Endodermal cell (in vitro differentiated cells): Measurements from ENCODE around the gene FAM200B. TPM values are rescaled to one million over a fixed set of nuclear protein-coding genes. Genes with fewer than 3 reads are reported as not detected.

ENCODE experiments used
- DNase-seq: peaks from one replicate; pipeline ENCODE4 v3.0.0-alpha.2; 2017
- H3K27ac ChIP-seq: 2 replicates; pipeline ENCODE4 v1.5.1; 2013; ENCODE audit warnings: mild to moderate bottlenecking, low read depth, low read length, moderate library complexity
- H3K27me3 ChIP-seq: 2 replicates; pipeline ENCODE4 v1.6.1; 2013; ENCODE audit warnings: mild to moderate bottlenecking, low read length, moderate library complexity; ENCODE audit not compliant: insufficient read depth, control insufficient read depth, poor library complexity, severe bottlenecking
- H3K36me3 ChIP-seq: 2 replicates; pipeline ENCODE4 v1.7.0; 2013; ENCODE audit warnings: mild to moderate bottlenecking, low read length, moderate library complexity; ENCODE audit not compliant: control insufficient read depth, insufficient read depth
- H3K4me1 ChIP-seq: one replicate; pipeline ENCODE4 v1.7.0; 2013; ENCODE audit warnings: low read length; ENCODE audit not compliant: control insufficient read depth, insufficient read depth
- H3K4me3 ChIP-seq: 2 replicates; pipeline ENCODE4 v1.5.1; 2013; ENCODE audit warnings: mild to moderate bottlenecking, low read length, moderate library complexity
- H3K9ac ChIP-seq: 2 replicates; pipeline ENCODE4 v1.6.1; 2013; ENCODE audit warnings: mild to moderate bottlenecking, low read length, moderate library complexity; ENCODE audit not compliant: poor library complexity, severe bottlenecking; ENCODE audit errors: extremely low read depth
- H3K9me3 ChIP-seq: 2 replicates; pipeline ENCODE4 v1.6.1; 2013; ENCODE audit warnings: mild to moderate bottlenecking, low read length, moderate library complexity; ENCODE audit not compliant: control insufficient read depth
- H3K27ac Mint-ChIP-seq: 2 replicates; pipeline ENCODE4 v1.8.0; 2020; ENCODE audit warnings: mixed read lengths
- H3K27me3 Mint-ChIP-seq: 2 replicates; pipeline ENCODE4 v1.8.0; 2021; ENCODE audit warnings: mild to moderate bottlenecking, mixed read lengths; ENCODE audit not compliant: insufficient read depth
- H3K36me3 Mint-ChIP-seq: 2 replicates; pipeline ENCODE4 v1.8.0; 2020; ENCODE audit warnings: low read depth, mixed read lengths
- H3K4me1 Mint-ChIP-seq: 2 replicates; pipeline ENCODE4 v1.8.0; 2020; ENCODE audit warnings: mixed read lengths
- H3K4me3 Mint-ChIP-seq: 2 replicates; pipeline ENCODE4 v1.8.0; 2020; ENCODE audit warnings: mild to moderate bottlenecking, moderate library complexity, mixed read lengths
- H3K9me3 Mint-ChIP-seq: 2 replicates; pipeline ENCODE4 v1.8.0; 2020; ENCODE audit warnings: mild to moderate bottlenecking, mixed read lengths
- CTCF ChIP-seq: fragments of 200-600 bp; sonication (generic); conservative IDR thresholded peaks from 2 replicates; pipeline ENCODE4 v1.5.0; 2021; ENCODE audit warnings: antibody characterized with exemption, mild to moderate bottlenecking
- WGBS, 2 experiments: methylation state at CpG; one replicate each; pipeline versions ENCODE4 v1.1.5 to v1.1.7; 2013; ENCODE audit warnings: missing lambda C conversion rate in 2 of 2, mixed read lengths in 1 of 2; ENCODE audit not compliant: insufficient coverage in 1 of 2, insufficient read length in 1 of 2; 5-methylcytosine and 5-hydroxymethylcytosine counted together
- total RNA-seq, 2 donors: library from RNA; stranded (reverse); fragmentation: NEBNext Ultra II Directional in 1 of 2; extraction: Animal tissue kit (Norgen Biotek cat#: 25700) in 1 of 2; gene quantifications; 2 replicates in 1 of 2; 3 replicates in 1 of 2; pipeline ENCODE4 v1.2.1, GENCODE V29; 2021

The FAM200B gene
- total RNA-seq, 2 donors from 2014 or later = 18.1 to 27.8 TPM

- WGBS, 2 experiments = 88% methylated on average over 3 of the region's 3 CpGs; no CpG with 5 or more reads in 1 of the 2 experiments
- Histone ChIP-seq H3K9ac (no peak overlapping the region), H3K36me3 (no peaks in the 10 kb centered on the region), H3K27ac (no peak overlapping the region), H3K27me3 (no peaks in the 10 kb centered on the region), H3K9me3 (no peaks in the 10 kb centered on the region), H3K4me3 (no peak overlapping the region), H3K4me1 (no peaks in the 10 kb centered on the region)
- TF ChIP-seq CTCF = no peak
- Mint-ChIP-seq H3K9me3 (no peaks in the 10 kb centered on the region), H3K4me3 (no peak overlapping the region), H3K27me3 (no peaks in the 10 kb centered on the region), H3K36me3 (no peaks in the 10 kb centered on the region), H3K27ac (no peak overlapping the region), H3K4me1 (no peaks in the 10 kb centered on the region)
- DNase-seq = no peak
Observed at GRCh38 chr4:15717657-15718416, 36.2 kb downstream of the FAM200B start.

GRCh38 chr4:15718465-15718864, 36.8 kb downstream of the FAM200B start:
- H3K36me3 Mint-ChIP-seq = no peaks in the 10 kb centered on the region
- no peaks in the 10 kb centered on the region for H3K27me3 ChIP-seq
- H3K4me3 Mint-ChIP-seq = no peak overlapping the region
- no peak overlapping the region for H3K9ac ChIP-seq
- no peak overlapping the region for H3K27ac Mint-ChIP-seq
- H3K4me1 ChIP-seq = no peaks in the 10 kb centered on the region
- no peak overlapping the region for H3K27ac ChIP-seq
- no peaks in the 10 kb centered on the region for H3K36me3 ChIP-seq
- no peak overlapping the region for H3K4me3 ChIP-seq
- no peaks in the 10 kb centered on the region for H3K9me3 ChIP-seq
- H3K9me3 Mint-ChIP-seq = no peaks in the 10 kb centered on the region
- no peak for TF ChIP-seq CTCF
- H3K27me3 Mint-ChIP-seq = no peaks in the 10 kb centered on the region
- WGBS, 2 experiments = 88 to 94% methylated on average over 3 to 5 of the region's 5 CpGs
- no peaks in the 10 kb centered on the region for H3K4me1 Mint-ChIP-seq
- DNase-seq = no peak

- Mint-ChIP-seq H3K27ac (no peak overlapping the region), H3K27me3 (no peaks in the 10 kb centered on the region), H3K9me3 (no peaks in the 10 kb centered on the region), H3K4me3 (no peak overlapping the region), H3K36me3 (no peaks in the 10 kb centered on the region), H3K4me1 (no peaks in the 10 kb centered on the region)
- no peak overlapping the region for H3K27ac ChIP-seq
- DNase-seq = no peak
- H3K36me3 ChIP-seq = no peaks in the 10 kb centered on the region
- no peak for TF ChIP-seq CTCF
- H3K9ac ChIP-seq = no peak overlapping the region
- 93 to 97% methylated on average over 6 to 7 of the region's 7 CpGs for WGBS, 2 experiments
- no peaks in the 10 kb centered on the region for H3K4me1 ChIP-seq
- H3K9me3 ChIP-seq = no peaks in the 10 kb centered on the region
- no peak overlapping the region for H3K4me3 ChIP-seq
- H3K27me3 ChIP-seq = no peaks in the 10 kb centered on the region
Observed at GRCh38 chr4:15718959-15719358, 37.3 kb downstream of the FAM200B start.
